PFSK-1 (cell line): ENCODE results near the gene CAPN9.

Source experiments
- FOXP2 ChIP-seq: optimal IDR thresholded peaks from 2 replicates; pipeline ENCODE3; 2011; ENCODE audit warnings: borderline replicate concordance, control low read depth, inconsistent platforms; ENCODE audit not compliant: insufficient read depth; ENCODE audit errors: extremely low read length, extremely low read depth
- POLR2AphosphoS5 ChIP-seq: IDR thresholded peaks from 2 replicates; pipeline ENCODE4 v1.6.1; 2012; ENCODE audit warnings: low read depth, mild to moderate bottlenecking, control low read depth, low read length, moderate library complexity

GRCh38 chr1:230827081-230827681 is 80.0 kb downstream of the CAPN9 start:
- TF ChIP-seq FOXP2 = no peak
- TF ChIP-seq POLR2AphosphoS5 = no peak
